SW 1271 (cell line): ENCODE data around the gene PLA2G4D.
A peak's percentile ranks its signal among the peaks of the same experiment; 100 is the strongest.

Source experiments
- DNase-seq, 2 experiments: peaks; one replicate each; lab custom pipeline; 2025; lab: John Stamatoyannopoulos, UW

The PLA2G4D gene

DNA sequence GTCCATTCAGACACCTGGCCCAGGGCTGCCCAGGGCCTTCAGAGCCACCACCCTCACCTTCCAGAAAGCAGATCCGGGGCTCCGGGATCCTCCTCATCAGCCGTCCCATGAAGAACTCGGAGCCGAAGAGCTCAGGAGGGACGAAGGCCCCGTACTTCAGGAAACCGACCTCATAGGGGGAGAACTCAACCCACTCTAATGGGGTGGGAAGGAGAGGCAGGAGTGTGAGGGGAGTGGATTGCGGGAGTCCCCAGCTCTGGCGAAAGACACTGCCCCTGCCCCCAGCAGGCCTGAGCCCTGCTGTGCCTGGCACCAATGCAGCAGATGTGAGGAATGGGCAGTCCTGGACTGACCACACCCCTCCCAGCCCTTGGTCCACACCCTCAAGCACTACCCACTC is 22.6 kb downstream of the PLA2G4D start:
- DNase-seq = no peak

DNA sequence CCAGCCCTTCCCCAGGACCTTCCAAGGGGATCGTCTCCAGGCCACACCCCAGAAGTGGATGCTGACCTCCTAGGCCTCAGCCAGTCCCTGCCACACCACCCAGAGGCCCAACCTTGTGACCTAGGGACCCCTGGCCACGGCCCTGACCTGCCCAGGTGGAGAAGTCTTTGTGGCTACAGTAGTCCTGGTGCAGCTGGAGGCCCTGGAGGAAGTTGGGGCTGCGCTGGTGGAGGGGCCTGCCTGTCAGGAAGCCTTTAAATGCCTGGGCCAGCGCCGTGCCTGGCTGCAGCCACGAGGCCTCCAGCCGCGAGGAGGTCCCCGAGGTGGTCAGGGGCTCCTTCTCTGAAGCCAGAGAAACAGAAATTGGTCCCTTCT is 23.4 kb downstream of the PLA2G4D start:
- no peak for DNase-seq

DNA sequence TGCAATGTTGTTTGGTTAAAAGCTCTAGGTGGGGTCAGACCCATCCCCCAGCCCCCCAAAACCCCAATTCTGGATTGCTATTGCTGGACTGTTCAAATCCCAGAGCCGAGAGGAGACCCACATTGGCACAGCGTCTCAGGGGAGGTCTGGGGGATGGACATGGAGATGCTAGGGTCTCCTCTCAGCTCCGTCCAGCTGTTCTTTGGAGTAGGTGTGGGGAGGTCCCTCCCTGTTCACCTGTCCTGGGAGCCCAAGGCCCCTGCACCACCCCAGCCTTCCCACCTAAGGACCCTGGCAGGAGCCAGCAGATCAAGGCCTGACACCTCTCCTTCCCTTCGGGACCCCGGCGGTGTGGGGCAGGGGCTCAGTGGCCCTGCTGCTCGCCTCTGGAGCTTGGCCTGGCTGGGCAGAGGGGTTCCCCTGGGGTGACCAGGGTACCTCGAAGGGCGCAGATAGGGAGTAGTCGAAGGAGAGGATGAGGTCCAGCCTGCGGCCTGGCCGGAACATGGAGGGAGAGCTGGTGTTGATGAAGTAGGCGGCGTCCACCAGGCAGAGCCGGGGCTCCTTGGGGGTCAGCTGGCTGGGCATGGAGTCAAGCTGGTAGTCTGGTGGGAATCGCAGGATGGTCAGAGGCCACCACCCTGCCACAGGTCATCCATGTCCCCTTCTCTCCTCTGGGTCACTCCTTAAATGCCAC is 23.9 kb downstream of the PLA2G4D start:
- no peak for DNase-seq

DNA sequence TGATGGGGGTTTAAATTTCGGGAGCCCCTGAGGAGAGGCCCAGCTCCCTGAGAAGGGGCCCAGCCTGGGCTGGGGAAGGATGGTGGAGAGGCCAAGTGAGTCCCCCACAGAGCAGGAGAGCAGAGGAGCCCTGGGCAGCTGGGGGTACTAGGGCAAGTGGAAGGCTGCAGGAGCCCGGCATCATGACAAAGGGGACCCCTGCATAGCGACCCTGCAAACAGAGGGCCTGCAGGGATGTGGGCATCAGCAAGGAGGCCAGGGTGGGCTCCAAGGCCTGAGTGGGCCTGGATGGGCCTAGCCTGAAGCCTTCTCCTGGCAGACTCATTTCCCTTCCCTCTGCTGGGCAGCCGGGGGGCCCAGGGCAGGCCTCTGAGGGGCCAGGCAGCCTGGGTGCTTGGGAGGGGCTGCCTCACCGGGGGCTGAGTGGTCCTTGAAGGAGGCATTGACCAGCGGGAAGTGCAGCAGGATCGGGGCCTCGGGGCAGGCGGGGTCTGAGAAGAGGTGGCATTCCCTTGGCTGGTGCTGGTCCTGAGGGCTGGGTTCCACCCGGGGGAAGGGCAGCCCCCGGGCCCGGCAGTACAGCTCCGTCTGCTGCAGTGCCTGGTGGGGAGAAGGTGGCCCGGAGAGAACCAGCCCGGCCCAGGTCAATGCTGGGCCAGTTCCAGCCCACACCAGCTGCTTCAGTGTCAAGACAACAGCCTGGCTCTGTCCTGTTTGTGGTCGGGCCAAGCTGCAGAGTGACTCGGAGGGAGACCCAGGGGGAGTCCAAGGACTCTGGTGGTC is 24.7 kb downstream of the PLA2G4D start:
- no peak for DNase-seq

DNA sequence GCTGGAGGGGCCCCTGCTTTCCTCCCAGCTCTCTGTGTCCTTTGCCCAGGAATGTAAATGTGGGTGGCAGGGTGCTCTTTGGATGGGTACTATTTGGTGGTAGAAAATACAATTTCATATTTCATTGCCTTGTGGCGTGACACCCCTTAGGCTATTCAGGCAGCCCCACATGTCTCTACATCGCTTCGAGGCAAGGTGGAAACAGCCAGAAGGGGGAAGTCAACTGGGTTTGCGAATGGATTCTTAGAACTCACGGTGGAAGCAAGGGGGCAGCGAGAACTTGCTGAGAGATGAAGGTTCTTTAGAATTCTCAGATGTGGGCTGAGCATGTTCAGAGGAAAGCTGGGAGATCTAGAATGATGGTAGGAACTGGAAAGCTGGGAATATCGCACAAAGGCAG is 25.3 kb downstream of the PLA2G4D start:
- DNase-seq = no peak

DNA sequence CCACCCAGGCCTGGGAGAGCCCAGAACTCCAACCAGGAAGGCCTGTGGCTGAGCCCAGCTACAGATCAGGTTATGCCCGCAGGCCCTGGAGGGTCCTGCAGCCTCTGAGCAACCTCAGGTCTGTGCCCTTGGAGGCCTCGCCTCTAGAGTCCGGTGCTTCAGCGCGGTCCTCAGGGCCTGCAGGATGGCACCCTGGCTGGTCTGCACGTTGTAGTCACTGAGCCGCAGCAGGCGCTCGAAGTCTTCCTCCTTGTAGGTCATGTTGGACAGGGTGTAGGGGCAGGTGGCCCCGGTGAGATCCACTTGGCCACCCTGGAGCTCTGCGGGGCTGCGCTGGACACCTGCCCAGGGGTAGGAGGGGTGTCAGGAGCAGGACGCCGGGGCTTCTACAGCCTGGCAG is 25.8 kb downstream of the PLA2G4D start:
- DNase-seq = no peak

DNA sequence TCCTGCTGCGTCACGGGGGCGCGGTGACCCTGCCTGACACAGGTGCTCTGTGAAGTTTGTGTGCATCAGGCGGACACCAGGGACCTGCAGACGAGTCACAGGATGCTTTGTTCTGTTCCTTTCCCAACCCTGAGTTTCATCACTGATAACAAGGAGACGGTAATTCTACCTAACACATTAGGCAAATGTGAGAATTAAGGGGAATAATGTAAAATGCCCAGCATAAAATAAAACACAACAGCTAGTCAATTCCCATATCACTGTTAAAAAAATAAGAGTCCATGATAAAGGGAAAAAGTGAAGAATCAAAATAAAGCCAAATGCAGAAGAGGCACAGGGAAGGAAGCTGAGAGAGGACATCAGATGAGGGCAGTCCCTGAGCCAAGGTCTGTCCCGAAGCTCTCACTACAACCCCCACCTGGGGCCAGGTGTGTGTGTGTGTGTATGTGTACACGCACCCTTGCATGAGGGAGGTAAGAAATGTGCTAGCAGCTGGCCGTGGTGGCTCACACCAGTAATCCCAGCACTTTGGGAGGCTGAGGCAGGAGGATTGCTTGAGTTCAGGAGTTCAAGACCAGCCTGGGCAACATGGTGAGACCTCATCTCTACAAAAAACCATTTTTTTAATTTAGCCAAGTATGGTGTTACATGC is 27.5 kb downstream of the PLA2G4D start:
- no peak for DNase-seq

DNA sequence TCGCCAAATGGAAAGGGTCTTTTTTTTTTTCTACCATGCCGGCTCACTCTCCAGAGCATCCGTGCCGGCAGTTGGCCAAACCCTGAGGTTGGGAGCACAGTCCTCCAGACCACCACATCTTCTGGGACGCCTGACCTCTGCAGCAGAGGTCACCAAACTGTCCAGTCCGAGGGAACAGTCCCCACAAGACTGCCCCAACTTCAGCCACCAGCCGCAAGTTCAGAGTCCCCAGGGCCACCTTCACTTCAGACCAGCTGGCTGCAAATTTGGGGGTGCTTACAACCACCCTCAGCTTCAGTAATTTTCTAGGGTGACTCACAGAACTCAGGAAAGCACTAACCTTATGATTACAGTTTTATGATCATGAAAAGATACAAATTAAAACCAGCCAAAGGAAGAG is 28.9 kb downstream of the PLA2G4D start:
- no peak for DNase-seq

DNA sequence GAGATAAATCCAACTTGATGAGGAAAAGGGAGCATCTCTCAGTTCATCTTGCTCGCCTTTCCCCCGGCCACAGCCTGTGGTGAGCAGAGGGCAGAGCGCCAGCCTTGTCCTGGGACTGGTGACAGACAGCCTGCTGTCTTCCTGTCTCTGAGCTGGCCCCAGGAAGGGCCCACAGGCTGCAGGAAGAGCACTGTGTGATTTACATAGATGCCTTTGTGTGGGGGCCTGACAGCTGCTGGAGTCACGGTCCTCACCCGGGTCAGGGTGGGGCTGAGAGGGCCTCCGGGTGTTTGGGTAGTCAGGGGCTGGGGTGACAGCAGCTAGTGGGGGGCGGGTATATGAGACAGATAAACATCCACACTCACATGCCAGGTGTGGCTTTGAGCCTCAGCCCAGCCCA is 29.3 kb downstream of the PLA2G4D start:
- no peak for DNase-seq

DNA sequence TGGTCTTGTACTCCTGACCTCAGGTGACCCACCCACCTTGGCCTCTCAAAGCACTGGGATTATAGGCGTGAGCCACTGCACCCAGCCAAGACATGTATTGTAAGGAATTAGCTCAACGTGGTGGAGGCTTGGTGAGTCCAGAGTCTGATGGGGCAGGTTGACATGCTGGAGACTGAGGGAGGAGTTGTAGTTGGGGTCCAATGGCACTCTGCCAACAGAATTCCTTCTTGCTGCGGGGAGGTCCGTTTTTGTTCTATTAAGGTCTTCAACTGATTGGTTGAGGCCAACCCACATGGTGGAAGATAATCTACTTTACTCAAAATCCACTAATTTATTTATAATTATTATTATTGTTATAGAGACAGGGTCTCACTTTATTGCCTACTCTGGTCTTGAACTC is 30.1 kb downstream of the PLA2G4D start:
- no peak for DNase-seq

DNA sequence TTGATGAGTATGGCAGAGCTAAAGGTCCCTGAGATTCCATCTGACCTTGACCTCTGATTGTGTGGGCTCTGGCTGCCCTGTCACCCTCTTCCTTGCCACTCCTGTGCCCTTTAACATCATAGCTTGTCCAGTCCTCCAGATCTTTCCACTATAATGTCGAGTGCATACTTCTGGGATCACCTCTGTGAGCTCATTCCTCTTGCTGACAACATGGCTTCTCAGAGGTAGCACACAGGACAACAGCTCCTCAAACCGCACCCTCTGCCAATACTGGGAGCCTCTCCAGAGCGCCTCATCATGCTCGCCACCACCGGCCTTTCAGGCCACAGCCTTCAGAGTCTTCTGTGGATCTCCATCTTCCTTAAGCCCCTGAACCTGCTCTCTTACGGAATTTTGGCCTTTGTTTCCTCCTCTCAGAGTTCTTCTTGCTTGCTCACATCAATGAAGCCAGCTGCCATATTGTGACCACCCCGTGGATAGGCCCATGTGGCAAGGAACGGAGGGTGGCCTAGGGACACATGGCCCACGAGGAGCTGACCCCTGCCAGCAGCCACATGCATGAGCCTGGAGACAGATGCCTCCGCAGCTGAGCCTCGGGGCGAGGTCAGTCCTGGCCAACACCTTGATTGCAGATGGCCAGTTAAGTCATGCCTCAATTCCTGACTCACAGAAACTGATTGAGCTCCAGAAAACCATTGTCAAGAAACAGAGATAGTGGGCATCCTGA is 31.1 kb downstream of the PLA2G4D start:
- no peak for DNase-seq

DNA sequence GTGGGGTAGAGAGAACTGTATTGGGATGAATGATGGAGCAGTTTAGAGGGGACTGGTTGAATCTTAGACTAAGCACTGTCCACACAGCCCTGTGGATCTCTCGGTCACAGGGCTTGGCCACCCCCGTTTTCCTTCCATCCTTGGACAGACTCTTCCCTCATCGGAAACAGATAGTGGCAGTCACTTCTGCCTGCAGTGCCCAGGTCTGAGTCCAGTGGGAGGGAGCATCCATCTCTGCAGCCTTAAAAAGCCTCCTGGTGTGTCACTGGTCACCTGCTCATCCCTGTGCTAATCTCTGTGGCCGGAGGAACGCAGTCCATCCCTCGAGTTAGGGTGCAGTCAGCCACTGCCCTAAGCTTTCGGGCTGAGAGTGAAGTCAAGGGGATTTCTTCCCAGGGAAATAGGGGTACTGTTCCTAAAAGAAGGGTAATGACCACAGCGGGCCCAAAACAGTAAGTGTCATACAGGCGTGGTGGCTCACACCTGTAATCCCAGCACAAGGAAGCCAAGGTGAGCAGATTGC is 32.0 kb downstream of the PLA2G4D start:
- no peak for DNase-seq

DNA sequence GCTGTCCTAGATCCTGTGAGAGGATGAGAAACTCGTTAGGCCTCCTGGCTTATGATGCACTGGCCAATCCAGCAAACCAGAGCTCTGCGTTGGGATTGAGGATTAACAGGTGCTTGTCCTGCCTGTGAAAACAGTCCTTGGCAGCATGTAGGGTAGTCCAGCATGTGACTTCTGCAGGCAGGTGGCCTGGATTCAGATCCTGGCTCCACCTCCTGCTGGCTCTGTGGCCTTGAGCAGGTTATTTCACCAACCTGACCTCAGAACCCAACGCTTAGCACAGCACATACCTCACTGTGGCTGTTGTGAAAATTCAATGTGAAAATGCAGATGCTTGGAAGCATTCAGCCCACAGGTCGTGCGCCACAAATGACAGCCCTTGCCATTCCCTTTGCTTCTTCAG is 33.6 kb downstream of the PLA2G4D start:
- DNase-seq = no peak

DNA sequence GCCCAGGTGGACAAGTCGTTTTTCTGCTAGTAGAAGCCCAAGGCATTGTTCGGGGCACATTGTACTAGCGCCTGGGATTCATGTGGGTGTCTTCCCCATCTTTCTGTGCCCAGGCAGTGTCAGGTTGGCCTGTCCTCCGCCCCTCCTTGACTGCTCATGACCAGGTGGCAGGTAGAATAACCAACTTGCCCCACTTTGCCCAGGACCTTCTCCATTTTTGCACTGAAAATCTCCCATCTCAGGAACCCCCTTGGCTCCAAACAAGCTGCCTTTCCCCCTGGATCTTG is 33.9 kb downstream of the PLA2G4D start:
- DNase-seq = no peak

DNA sequence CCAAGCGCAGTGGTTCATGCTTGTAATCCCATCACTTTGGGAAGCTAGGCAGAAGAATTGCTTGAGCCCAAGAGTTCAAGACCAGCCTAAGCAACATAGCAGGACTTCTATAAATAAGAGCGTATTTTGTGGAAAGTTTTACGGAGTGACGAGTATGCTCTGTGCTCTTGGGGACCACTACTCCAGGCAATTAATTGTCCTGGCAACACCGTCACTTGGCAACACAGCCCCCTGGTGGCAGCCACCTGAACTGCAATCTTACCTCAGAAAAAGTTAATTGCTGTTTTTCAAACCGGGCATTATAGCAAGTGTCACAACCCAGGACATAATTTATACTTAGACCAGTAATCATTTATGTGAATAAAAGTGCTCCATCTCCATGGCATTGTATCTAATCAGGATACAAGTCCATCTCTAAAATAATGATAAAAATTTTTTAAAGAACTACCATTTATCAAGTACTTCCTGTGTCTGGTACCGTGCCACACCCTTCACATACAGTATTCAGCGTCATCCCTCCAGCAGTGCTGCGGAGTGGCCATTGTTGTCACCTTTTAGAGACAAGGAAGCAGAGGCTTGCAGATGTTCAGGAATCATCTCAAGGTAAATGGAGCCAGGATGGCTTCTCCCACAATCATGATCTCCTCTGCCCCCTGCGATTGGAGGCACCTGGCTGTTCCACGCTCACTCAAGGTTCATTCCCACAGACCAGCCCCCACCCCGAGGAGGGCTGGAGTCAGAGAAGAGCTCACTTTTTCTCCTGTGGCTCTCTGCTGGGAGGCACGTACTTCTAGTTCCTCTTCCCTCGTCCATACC is 34.5 kb downstream of the PLA2G4D start:
- peak in 1 of 2 experiments; percentile 1 for DNase-seq

DNA sequence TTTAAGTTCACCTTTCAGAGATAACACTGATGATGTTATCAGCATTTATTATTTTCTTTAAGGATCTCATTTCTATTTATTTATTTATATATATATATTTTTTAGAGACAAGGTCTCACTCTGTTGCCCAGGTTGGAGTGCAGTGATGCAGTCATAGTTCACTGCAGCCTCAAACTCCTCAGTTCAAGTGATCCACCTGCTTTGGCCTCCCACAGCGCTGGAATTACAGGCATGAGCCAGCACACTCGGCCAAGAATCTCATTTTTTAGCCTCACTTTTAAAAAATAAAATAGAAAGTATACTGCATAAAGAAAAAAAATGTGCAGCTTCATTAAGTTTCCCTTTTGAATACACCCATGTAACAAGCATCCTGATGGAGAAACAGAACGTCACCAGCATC is 35.6 kb downstream of the PLA2G4D start:
- DNase-seq = no peak

DNA sequence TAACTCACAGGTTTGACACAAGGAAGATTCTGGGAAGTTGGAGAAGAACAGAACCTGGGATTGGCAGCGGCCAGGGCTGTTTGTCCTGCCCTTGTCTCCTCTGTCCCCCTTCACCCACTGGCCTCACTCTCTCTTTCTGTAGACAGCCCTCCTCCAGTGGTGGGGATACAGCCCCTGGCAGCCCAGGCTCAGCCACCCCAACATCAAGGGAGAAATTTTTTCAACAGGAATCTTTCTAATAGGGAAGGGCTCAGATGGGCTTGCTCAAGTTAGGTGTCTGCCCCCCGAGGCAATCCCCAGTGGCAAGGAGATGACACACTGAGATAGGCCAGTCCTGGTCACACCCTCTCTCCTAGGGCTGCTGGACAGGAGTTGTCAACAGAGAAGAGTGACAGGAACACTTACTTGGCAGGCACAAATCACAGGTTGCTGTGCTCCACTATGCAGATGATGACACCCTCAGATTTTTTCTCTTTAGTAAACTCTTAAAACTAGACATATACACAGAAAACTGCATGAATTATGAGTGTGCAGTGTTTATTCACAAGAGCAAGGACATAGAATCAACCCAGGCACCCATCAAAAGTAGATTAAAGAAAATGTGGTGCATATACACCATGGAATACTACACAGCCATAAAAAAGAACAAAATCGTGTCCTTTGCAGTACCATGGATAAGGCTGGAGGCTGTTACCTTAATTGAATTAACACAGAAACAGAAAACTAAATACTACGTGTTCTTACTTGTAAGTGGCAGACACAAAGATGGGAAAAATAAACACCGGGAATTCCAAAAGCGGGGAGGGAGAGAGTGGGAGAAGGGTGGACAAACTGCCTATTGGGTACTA is 36.3 kb downstream of the PLA2G4D start:
- DNase-seq = no peak

DNA sequence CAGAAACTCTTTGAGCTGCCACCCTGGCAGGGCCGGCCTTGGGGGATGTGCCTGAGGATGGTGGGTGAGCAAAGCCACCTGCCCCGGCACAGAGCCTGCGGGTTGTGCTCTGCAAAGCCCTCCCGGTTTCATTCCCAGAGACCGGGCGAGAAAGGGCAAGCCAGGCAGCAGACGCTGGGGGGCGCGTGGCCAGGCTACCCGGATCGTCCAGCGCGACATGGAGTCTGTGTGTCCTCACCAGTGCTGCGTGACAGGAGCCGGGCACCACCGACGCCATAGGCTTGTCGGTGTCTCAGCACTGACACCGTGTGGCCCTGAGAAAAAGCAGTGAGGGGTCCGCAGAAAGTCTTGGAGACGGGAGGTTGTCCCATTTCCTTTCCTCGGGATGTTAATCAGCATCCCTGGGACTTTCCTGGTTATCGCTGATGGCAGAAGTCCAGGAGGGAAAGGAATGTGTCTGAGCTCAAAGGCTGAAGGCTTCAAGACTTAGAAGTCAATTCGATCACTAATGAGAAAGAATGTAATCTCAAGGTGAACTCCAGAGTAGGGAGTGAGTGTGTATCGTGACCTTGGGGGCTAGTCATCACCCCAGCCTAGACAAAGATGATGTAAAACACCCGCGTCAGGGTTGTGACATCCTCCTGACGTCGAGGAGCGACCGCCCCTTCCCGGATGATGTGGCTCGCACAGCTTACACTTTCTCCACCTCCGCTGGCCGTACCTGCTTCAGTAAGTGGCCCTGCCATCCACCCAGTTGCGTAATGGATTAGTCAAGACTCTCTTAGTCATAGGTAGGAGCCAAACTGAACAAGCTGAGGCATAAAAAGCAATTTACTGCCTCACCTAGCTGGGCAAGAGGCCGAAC is 37.2 kb downstream of the PLA2G4D start:
- DNase-seq = peak; percentile 62 to 71

DNA sequence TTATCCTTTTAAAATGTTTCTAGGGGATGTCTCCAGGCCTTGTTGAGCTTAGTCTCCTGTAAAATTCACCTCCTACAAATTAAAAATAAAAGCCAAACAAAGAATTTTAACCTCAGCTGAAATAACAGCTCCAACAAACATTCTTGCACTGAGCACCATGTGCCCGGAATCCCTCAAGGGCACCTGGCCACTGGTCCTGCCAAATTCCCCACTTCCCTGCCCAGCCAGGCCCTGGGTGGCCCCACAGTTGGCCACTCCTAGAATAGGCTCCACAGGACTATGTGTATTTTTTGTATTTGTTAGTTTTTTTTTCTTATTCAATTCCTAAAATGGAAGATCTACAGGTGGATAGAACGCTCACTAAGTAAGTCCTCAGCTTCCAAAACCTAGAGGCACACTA is 40.4 kb downstream of the PLA2G4D start:
- DNase-seq = no peak

DNA sequence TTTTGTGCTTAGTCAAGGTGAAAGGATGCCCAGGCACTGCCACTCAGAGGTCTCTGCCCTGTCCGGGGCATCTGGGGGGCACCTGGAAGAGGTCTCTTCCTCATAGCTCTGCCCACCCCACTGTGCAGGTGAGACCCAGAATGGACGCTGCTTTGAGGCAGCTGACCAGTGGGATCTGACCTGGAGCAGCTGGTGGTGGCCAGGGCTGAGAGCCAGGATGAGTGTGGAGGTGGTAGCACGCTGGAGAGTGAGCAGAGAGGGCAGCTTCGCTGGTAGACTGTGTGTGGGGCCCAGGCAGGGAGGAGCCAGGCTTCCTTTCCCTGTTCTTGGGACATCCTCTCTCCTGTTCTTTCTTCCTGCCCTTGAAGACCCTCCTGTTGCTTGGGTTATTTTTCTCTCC is 41.4 kb downstream of the PLA2G4D start:
- DNase-seq = no peak
